DND-41 (cell line): Measurements from ENCODE around the gene YTHDF2.
"Not testable (repeated sequence)": the region's sequence is repeated elsewhere in the genome, so short reads cannot be mapped to it uniquely, and the experiment has no call there.

Source experiments
- EZH2 ChIP-seq: IDR thresholded peaks from 3 replicates; pipeline ENCODE4 v1.6.1; 2012; ENCODE audit warnings: borderline replicate concordance, low read depth, mild to moderate bottlenecking, moderate library complexity, low read length, inconsistent platforms; ENCODE audit not compliant: severe bottlenecking
- TF ChIP-seq, protein P1 (sequence below): IDR thresholded peaks from 2 replicates; pipeline ENCODE4 v1.5.1; 2012; ENCODE audit warnings: borderline replicate concordance, low read length, moderate library complexity, mild to moderate bottlenecking; ENCODE audit not compliant: poor library complexity, severe bottlenecking; ENCODE audit errors: extremely low read depth

DNA sequence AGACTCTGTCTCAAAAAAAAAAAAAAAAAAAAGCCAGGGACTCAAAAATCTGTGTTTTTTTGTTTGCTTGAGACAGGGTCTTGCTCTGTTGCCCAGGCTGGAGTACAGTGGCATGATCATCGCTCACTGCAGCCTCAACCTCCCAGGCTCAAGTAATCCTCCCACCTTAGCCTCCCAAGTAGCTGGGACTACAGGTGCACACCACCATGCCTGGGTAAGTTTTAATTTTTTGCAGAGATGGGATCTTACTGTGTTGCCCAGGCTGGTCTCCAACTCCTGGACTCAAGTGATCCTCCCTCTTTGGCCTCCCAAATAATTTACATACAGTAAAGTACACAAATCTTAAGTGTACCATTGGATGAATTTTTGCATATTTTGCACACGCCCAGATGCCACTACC lies 55.2 kb downstream of the YTHDF2 start:
- TF ChIP-seq, protein P1, sequence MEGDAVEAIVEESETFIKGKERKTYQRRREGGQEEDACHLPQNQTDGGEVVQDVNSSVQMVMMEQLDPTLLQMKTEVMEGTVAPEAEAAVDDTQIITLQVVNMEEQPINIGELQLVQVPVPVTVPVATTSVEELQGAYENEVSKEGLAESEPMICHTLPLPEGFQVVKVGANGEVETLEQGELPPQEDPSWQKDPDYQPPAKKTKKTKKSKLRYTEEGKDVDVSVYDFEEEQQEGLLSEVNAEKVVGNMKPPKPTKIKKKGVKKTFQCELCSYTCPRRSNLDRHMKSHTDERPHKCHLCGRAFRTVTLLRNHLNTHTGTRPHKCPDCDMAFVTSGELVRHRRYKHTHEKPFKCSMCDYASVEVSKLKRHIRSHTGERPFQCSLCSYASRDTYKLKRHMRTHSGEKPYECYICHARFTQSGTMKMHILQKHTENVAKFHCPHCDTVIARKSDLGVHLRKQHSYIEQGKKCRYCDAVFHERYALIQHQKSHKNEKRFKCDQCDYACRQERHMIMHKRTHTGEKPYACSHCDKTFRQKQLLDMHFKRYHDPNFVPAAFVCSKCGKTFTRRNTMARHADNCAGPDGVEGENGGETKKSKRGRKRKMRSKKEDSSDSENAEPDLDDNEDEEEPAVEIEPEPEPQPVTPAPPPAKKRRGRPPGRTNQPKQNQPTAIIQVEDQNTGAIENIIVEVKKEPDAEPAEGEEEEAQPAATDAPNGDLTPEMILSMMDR: not testable (repeated sequence)
- TF ChIP-seq EZH2: not testable (repeated sequence)
